GM23338 (cell line): ENCODE results near the gene RAB11FIP4. TPM values are rescaled to one million over a fixed set of nuclear protein-coding genes. Genes with fewer than 3 reads are reported as not detected.
A peak's percentile ranks its signal among the peaks of the same experiment; 100 is the strongest.

Experiments
- ATAC-seq: fragments of 200-7000 bp; cut with Tn5 transposase; 3 replicates; pipeline ENCODE4 v1.9.1; 2020
- DNase-seq: peaks from one replicate; pipeline ENCODE4 v3.0.0-alpha.2; 2015; ENCODE audit warnings: low spot score
- H2AFZ ChIP-seq: fragments of 200-600 bp; sonication (generic); 2 replicates; pipeline ENCODE4 v1.8.0; 2016; ENCODE audit warnings: antibody characterized with exemption, mild to moderate bottlenecking, moderate library complexity
- H3F3A ChIP-seq: fragments of 200-600 bp; sonication (generic); replicated peaks from 2 replicates; pipeline ENCODE4 v1.8.0; 2017; ENCODE audit warnings: antibody characterized with exemption, mixed run types, low read depth
- H3K27ac ChIP-seq: fragments of 200-600 bp; sonication (generic); 2 replicates; pipeline ENCODE4 v1.6.1; 2016; ENCODE audit warnings: low read depth
- H3K27me3 ChIP-seq: fragments of 200-600 bp; sonication (generic); 2 replicates; pipeline ENCODE4 v1.8.0; 2016; ENCODE audit warnings: mild to moderate bottlenecking, mixed run types, moderate library complexity; ENCODE audit not compliant: insufficient read depth
- H3K36me3 ChIP-seq: fragments of 200-600 bp; sonication (generic); 2 replicates; pipeline ENCODE4 v1.8.0; 2016; ENCODE audit warnings: mild to moderate bottlenecking; ENCODE audit not compliant: insufficient read depth
- H3K4me1 ChIP-seq: fragments of 200-600 bp; sonication (generic); 2 replicates; pipeline ENCODE4 v1.8.0; 2016; ENCODE audit warnings: mild to moderate bottlenecking, moderate library complexity; ENCODE audit not compliant: insufficient read depth
- H3K4me2 ChIP-seq: fragments of 200-600 bp; sonication (generic); 2 replicates; pipeline ENCODE4 v1.7.1; 2017; ENCODE audit warnings: mixed run types
- H3K4me3 ChIP-seq: fragments of 200-600 bp; sonication (generic); 2 replicates; pipeline ENCODE4 v1.6.1; 2016; ENCODE audit warnings: mixed run types
- H3K79me2 ChIP-seq: fragments of 200-600 bp; sonication (generic); replicated peaks from 2 replicates; pipeline ENCODE4 v1.8.0; 2017; ENCODE audit warnings: mild to moderate bottlenecking; ENCODE audit not compliant: insufficient read depth
- H3K9me2 ChIP-seq: fragments of 200-600 bp; sonication (generic); 2 replicates; pipeline ENCODE4 v1.8.0; 2017; ENCODE audit not compliant: insufficient read depth
- H4K20me1 ChIP-seq: fragments of 200-600 bp; sonication (generic); replicated peaks from 2 replicates; pipeline ENCODE4 v1.8.0; 2017; ENCODE audit warnings: mild to moderate bottlenecking; ENCODE audit not compliant: insufficient read depth
- H3K27ac Mint-ChIP-seq: 2 replicates; pipeline ENCODE4 v1.8.0; 2020; ENCODE audit warnings: inconsistent platforms, mild to moderate bottlenecking, moderate library complexity, mixed read lengths
- H3K27me3 Mint-ChIP-seq: 3 replicates; pipeline ENCODE4 v1.8.0; 2022; ENCODE audit warnings: low read depth, mild to moderate bottlenecking, moderate library complexity, mixed read lengths, inconsistent platforms; ENCODE audit not compliant: insufficient read depth, poor library complexity
- H3K36me3 Mint-ChIP-seq: 3 replicates; pipeline ENCODE4 v1.8.0; 2021; ENCODE audit warnings: low read depth, mild to moderate bottlenecking, inconsistent platforms, moderate library complexity, mixed read lengths
- H3K4me1 Mint-ChIP-seq: 3 replicates; pipeline ENCODE4 v1.8.0; 2020; ENCODE audit warnings: mild to moderate bottlenecking, inconsistent platforms, mixed read lengths
- H3K4me3 Mint-ChIP-seq: 3 replicates; pipeline ENCODE4 v1.8.0; 2021; ENCODE audit warnings: moderate library complexity, mild to moderate bottlenecking, inconsistent platforms, mixed read lengths
- H3K9me3 Mint-ChIP-seq: 3 replicates; pipeline ENCODE4 v1.8.0; 2020; ENCODE audit warnings: moderate library complexity, mild to moderate bottlenecking, inconsistent platforms, mixed read lengths
- CREB1 ChIP-seq: fragments of 250-450 bp; sonication (Bioruptor Pico); IDR thresholded peaks from 2 replicates; pipeline ENCODE4 v1.5.0; 2020; ENCODE audit warnings: low read depth, mild to moderate bottlenecking, moderate library complexity
- CTCF ChIP-seq, 2 experiments: fragments of 200-600 bp in 1 of 2; sonication (generic) in 1 of 2; conservative IDR thresholded peaks; 2 replicates each; pipeline versions ENCODE4 v1.5.1 to v1.6.1; 2016 to 2017; ENCODE audit warnings: antibody characterized with exemption in 2 of 2, low read depth in 2 of 2, mild to moderate bottlenecking in 2 of 2, moderate library complexity in 1 of 2
- EZH2 ChIP-seq: fragments of 200-600 bp; sonication (generic); IDR thresholded peaks from one replicate; pipeline ENCODE4 v1.8.0; 2017; ENCODE audit warnings: antibody characterized with exemption, mild to moderate bottlenecking, low read depth; ENCODE audit not compliant: unreplicated experiment
- REST ChIP-seq: IDR thresholded peaks from one replicate; pipeline ENCODE4 v1.6.1; 2018; ENCODE audit warnings: antibody characterized with exemption; ENCODE audit not compliant: unreplicated experiment
- STAT1 ChIP-seq: IDR thresholded peaks from one replicate; pipeline ENCODE4 v1.6.1; 2016; ENCODE audit warnings: antibody characterized with exemption; ENCODE audit not compliant: unreplicated experiment
- ZNF331 ChIP-seq: fragments of 250-450 bp; sonication (Bioruptor Pico); IDR thresholded peaks from 2 replicates; pipeline ENCODE4 v1.5.0; 2020; ENCODE audit warnings: low read depth, mild to moderate bottlenecking, moderate library complexity
- ZNF462 ChIP-seq: fragments of 250-450 bp; sonication (Bioruptor Pico); IDR thresholded peaks from 2 replicates; pipeline ENCODE4 v1.5.0; 2020; ENCODE audit warnings: mild to moderate bottlenecking, moderate library complexity
- polyA plus RNA-seq: library from polyadenylated mRNA; unstranded; fragments of >200 nt; fragmentation: Nextera tagmentation; extraction: Ambion mirVana; gene quantifications from 2 replicates; pipeline ENCODE4 v1.2.1, GENCODE V29; 2016
- total RNA-seq: library from RNA; depleted of rRNA; stranded (reverse); fragments of >200 nt; shearing (Covaris generic); gene quantifications from 2 replicates; pipeline ENCODE4 v1.2.3, GENCODE V29; 2014

The RAB11FIP4 gene
- total and polyA plus RNA-seq, 2 experiments from 2014 or later = 26.0 to 65.6 TPM

- TF ChIP-seq ZNF462 (no peak), STAT1 (no peak), CTCF (conservative IDR thresholded peaks at IDR 0.05; ENCODE audit: low read depth in 2 of 2) (no peak), EZH2 (no peak)
Measured at GRCh38 chr17:31422443-31422842, 31.0 kb downstream of the RAB11FIP4 start (continued).

GRCh38 chr17:31424944-31425281, 33.4 kb downstream of the RAB11FIP4 start:
- H3K36me3 ChIP-seq = no peaks in the 10 kb centered on the region
- no peaks in the 10 kb centered on the region for H3K27me3 ChIP-seq
- H4K20me1 ChIP-seq = no peaks in the 10 kb centered on the region
- H3K4me3 Mint-ChIP-seq = no peak overlapping the region
- DNase-seq = no peak
- no peaks in the 10 kb centered on the region for H3K9me2 ChIP-seq
- 0 out of 2 replicates have a peak overlapping the region, but pooled peaks have one; percentile 40 for H3K27ac ChIP-seq
- no peak for ATAC-seq
- H3K4me1 ChIP-seq = peaks cover 18% of the 10 kb centered on the region
- peaks cover 11% of the 10 kb centered on the region for H3K4me1 Mint-ChIP-seq
- no peaks in the 10 kb centered on the region for H3F3A ChIP-seq
- no peak overlapping the region for H3K4me3 ChIP-seq
- H3K4me2 ChIP-seq = peak overlapping the region; percentile 37; the same call in 1 of the 2 replicates
- H3K9me3 Mint-ChIP-seq = no peaks in the 10 kb centered on the region
- no peak overlapping the region for H3K27ac Mint-ChIP-seq
- H3K27me3 Mint-ChIP-seq = peaks cover 10% of the 10 kb centered on the region
- no peaks in the 10 kb centered on the region for H3K79me2 ChIP-seq
- no peaks in the 10 kb centered on the region for H3K36me3 Mint-ChIP-seq
- H2AFZ ChIP-seq = no peak overlapping the region
- TF ChIP-seq CREB1 (no peak), ZNF331 (CRISPR knock-in tag) (no peak), REST (no peak)
